ENCODE data around the gene CREBBP. TPM values are rescaled to one million over a fixed set of nuclear protein-coding genes. Genes with fewer than 3 reads are reported as not detected.
"Not testable (repeated sequence)": the region's sequence is repeated elsewhere in the genome, so short reads cannot be mapped to it uniquely, and the experiment has no call there.

The CREBBP gene
- total and polyA plus RNA-seq, 2 donors from 2014 or later = 5.9 to 74.6 TPM

DNA sequence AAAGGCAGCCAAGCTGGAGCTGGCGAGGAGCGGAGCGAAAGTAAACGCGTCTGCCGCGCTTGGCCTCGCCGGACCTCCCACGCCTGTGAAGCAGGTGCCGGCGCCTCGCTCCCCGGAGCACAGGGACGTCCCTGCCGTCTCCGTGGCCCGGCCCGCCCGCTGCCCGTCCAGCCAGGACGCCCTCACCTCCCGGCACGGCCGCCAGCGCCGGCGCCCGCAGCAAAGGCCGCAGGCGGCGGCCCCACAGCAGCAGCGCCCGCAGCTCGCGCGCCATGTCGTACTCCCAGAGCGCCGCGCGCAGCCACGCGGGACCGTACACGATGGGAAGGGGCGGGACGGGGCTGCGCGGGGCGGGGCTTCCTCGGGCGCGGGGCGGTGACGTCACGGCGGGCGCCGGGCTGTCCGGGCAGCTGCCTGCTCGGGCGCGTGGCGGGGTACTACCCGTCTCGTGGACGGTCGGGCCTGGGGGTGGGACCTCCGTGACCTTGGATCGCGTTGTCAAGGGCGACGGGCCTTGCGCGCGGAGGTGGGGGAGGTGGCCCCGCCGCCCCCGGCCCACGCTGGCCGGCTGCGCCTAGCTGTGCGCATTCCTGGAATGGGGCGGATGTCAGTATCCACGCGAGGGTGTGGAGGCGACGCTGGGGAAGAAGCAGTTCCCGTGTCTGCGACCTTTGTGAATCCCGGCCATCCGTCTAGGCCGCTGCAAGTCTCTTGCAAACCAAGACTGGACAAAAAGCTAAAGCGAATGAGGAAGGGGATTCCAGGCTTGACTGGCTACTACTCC lies 163.1 kb downstream of the CREBBP start, which contains the start of gene TRAP1:
TSS of gene TRAP1 (minus strand) at position 290 of the 784 bp plus-strand sequence. CDS start at position 274, 16 bp downstream.
- Histone ChIP-seq H3K9me3 (ENCODE audit: control insufficient read depth in 2 of 3, insufficient read depth in 1 of 3, low read length in 3 of 3) (no peaks in the 10 kb centered on the region), H3K9ac (ENCODE audit: low read length in 3 of 3) (peak within 1 kb of the TSS; percentile 69 to 92 (median 79)), H3K36me3 (ENCODE audit: control insufficient read depth in 2 of 3, insufficient read depth in 3 of 3, low read length in 3 of 3) (peaks cover 0 to 4% (median 0%) of the 10 kb centered on the region in 3 donors), H3K4me1 (ENCODE audit: control insufficient read depth in 2 of 3, insufficient read depth in 2 of 3, low read depth in 1 of 3, low read length in 3 of 3) (peaks cover 0 to 7% (median 5%) of the 10 kb centered on the region in 3 donors), H3K4me3 (ENCODE audit: low read length in 3 of 3) (peak within 1 kb of the TSS; percentile 82 to 93 (median 88)), H3K27ac (ENCODE audit: low read depth in 2 of 2, low read length in 2 of 2) (peak within 1 kb of the TSS; percentile 89 to 91), H3K27me3 (ENCODE audit: control insufficient read depth, insufficient read depth, low read length) (no peaks in the 10 kb centered on the region)
- TF ChIP-seq, protein P1, sequence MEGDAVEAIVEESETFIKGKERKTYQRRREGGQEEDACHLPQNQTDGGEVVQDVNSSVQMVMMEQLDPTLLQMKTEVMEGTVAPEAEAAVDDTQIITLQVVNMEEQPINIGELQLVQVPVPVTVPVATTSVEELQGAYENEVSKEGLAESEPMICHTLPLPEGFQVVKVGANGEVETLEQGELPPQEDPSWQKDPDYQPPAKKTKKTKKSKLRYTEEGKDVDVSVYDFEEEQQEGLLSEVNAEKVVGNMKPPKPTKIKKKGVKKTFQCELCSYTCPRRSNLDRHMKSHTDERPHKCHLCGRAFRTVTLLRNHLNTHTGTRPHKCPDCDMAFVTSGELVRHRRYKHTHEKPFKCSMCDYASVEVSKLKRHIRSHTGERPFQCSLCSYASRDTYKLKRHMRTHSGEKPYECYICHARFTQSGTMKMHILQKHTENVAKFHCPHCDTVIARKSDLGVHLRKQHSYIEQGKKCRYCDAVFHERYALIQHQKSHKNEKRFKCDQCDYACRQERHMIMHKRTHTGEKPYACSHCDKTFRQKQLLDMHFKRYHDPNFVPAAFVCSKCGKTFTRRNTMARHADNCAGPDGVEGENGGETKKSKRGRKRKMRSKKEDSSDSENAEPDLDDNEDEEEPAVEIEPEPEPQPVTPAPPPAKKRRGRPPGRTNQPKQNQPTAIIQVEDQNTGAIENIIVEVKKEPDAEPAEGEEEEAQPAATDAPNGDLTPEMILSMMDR (IDR thresholded peaks at IDR 0.05; ENCODE audit: borderline replicate concordance, extremely low read depth, insufficient read depth) = no peak
- DNase-seq = peak; percentile 87 to 96 (median 93)
- intact Hi-C loops (cut with DNase I) = no loop called here
- no peak for FAIRE-seq

DNA sequence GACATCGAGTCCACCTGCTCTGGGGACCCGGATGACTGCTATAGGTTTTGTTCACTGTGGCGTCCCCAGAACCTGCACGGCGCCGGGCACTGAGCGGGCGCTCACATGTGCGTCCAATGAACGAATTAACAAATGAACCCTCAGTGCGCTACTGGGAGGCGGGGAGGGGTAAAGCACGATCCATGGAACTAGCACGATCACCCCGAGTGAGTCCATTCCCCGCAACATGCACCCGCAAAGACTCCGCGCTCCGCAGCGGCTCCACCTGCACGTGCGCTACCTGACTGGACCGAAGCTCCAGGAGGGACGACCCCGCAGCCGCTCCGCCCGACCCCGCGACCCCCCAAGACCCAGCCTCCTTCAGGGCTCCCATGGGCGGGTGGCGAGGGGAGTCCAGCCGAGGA lies 163.7 kb downstream of the CREBBP start:
- no peaks in the 10 kb centered on the region for H3K9me3 ChIP-seq (ENCODE audit: control insufficient read depth in 2 of 3, insufficient read depth in 1 of 3, low read length in 3 of 3)
- DNase-seq = peak in 3 of 5 donors; percentile 36 to 43 (median 40)
- intact Hi-C loops (cut with DNase I) = no loop called here
- H3K27ac ChIP-seq (ENCODE audit: low read depth in 2 of 2, low read length in 2 of 2) = no peak overlapping the region
- TF ChIP-seq, protein P1 (IDR thresholded peaks at IDR 0.05; ENCODE audit: borderline replicate concordance, extremely low read depth, insufficient read depth) = no peak
- no peak for FAIRE-seq
- H3K4me3 ChIP-seq (ENCODE audit: low read length in 3 of 3) = peak overlapping the region; percentile 47 to 93 (median 65)
- peaks cover 0 to 4% (median 0%) of the 10 kb centered on the region in 3 donors for H3K36me3 ChIP-seq (ENCODE audit: control insufficient read depth in 2 of 3, insufficient read depth in 3 of 3, low read length in 3 of 3)
- peaks cover 0 to 7% (median 5%) of the 10 kb centered on the region in 3 donors for H3K4me1 ChIP-seq (ENCODE audit: control insufficient read depth in 2 of 3, insufficient read depth in 2 of 3, low read depth in 1 of 3, low read length in 3 of 3)
- peak overlapping the region in 2 of 3 donors; percentile 45 to 53 for H3K9ac ChIP-seq (ENCODE audit: low read length in 3 of 3)
- no peaks in the 10 kb centered on the region for H3K27me3 ChIP-seq (ENCODE audit: control insufficient read depth, insufficient read depth, low read length)

DNA sequence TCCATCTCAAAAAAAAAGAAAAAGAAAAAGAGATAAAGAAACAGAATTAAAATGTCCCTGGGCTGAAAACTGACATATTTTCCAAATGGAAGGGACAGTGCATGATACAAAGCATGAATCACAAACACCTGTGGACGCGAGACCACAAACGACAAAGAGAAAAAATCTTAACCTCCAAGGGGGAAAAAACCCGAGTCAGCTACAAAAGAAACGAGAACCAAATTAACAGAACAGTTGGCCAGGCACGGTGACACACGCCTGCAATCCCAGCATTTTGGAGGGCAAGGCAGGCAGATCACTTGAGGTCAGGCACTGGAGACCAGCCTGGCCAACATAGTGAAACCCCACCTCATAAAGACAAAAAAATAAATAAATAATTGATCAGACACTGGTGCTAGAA lies 165.1 kb downstream of the CREBBP start:
- Histone ChIP-seq H3K4me3 (ENCODE audit: low read length in 3 of 3) (no peak overlapping the region), H3K9ac (ENCODE audit: low read length in 3 of 3) (no peak overlapping the region), H3K27me3 (ENCODE audit: control insufficient read depth, insufficient read depth, low read length) (no peaks in the 10 kb centered on the region), H3K36me3 (ENCODE audit: control insufficient read depth in 2 of 3, insufficient read depth in 3 of 3, low read length in 3 of 3) (peaks cover 0 to 4% (median 0%) of the 10 kb centered on the region in 3 donors), H3K27ac (ENCODE audit: low read depth in 2 of 2, low read length in 2 of 2) (no peak overlapping the region), H3K4me1 (ENCODE audit: control insufficient read depth in 2 of 3, insufficient read depth in 2 of 3, low read depth in 1 of 3, low read length in 3 of 3) (peaks cover 0 to 7% (median 5%) of the 10 kb centered on the region in 3 donors), H3K9me3 (ENCODE audit: control insufficient read depth in 2 of 3, insufficient read depth in 1 of 3, low read length in 3 of 3) (no peaks in the 10 kb centered on the region)
- TF ChIP-seq, protein P1 (IDR thresholded peaks at IDR 0.05; ENCODE audit: borderline replicate concordance, extremely low read depth, insufficient read depth) = no peak
- DNase-seq (no peak), FAIRE-seq (no peak)
- intact Hi-C loops (cut with DNase I) = no loop called here

DNA sequence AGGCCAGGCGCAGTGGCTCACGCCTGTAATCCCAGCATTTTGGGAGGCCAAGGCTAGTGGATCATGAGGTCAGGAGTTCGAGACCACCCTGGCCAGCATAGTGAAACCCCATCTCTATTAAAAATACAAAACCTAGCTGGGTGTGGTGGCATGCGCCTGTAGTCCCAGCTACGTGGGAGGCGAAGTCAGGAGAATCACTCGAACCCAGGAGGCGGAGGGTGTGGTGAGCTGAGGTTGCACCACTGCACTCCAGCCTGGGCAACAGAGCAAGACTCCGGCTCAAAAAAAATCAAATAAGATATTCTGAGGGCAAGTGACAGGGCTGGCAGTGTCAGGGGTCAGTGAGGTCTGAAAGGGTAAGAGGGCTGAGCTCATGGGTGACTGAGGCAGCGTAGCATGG lies 166.1 kb downstream of the CREBBP start:
- H3K4me1 ChIP-seq (ENCODE audit: control insufficient read depth in 2 of 3, insufficient read depth in 2 of 3, low read depth in 1 of 3, low read length in 3 of 3); H3K9ac ChIP-seq (ENCODE audit: low read length in 3 of 3); H3K27me3 ChIP-seq (ENCODE audit: control insufficient read depth, insufficient read depth, low read length); H3K36me3 ChIP-seq (ENCODE audit: control insufficient read depth in 2 of 3, insufficient read depth in 3 of 3, low read length in 3 of 3); H3K27ac ChIP-seq (ENCODE audit: low read depth in 2 of 2, low read length in 2 of 2); FAIRE-seq; H3K9me3 ChIP-seq (ENCODE audit: control insufficient read depth in 2 of 3, insufficient read depth in 1 of 3, low read length in 3 of 3); H3K4me3 ChIP-seq (ENCODE audit: low read length in 3 of 3); intact Hi-C loops (cut with DNase I); DNase-seq: not testable (repeated sequence)

All from kidney (tissue), 14 donors.